Measurements from ENCODE around the gene CYP2C18.
A peak's percentile ranks its signal among the peaks of the same experiment; 100 is the strongest.
"Not testable (repeated sequence)": the region's sequence is repeated elsewhere in the genome, so short reads cannot be mapped to it uniquely, and the experiment has no call there.

The CYP2C18 gene

GRCh38 chr10:94683214-94684054, at the start of gene CYP2C18:
Gene CYP2C18, plus strand, starts transcription at chr10:94683729. Its CDS starts 91 bp downstream, at chr10:94683820.
- peak within 1 kb of the TSS in 2 of 21 experiments; percentile 16 to 21 for H3K27ac ChIP-seq
- H3K4me3 ChIP-seq, result peak within 1 kb of the TSS in 1 of 7 experiments; percentile 2

GRCh38 chr10:94638097-94638496, 45.4 kb upstream of the CYP2C18 start:
- H3K27ac ChIP-seq, H3K4me3 ChIP-seq: not testable (repeated sequence)

- no peak overlapping the region for H3K4me3 ChIP-seq
- no peak overlapping the region for H3K27ac ChIP-seq
These were observed 43.6 kb upstream of the CYP2C18 start for GRCh38 chr10:94639902-94640301.

GRCh38 chr10:94640562-94640961, 43.0 kb upstream of the CYP2C18 start:
- Histone ChIP-seq H3K4me3 (no peak overlapping the region), H3K27ac (no peak overlapping the region)

- no peak overlapping the region for H3K4me3 ChIP-seq
- H3K27ac ChIP-seq, result no peak overlapping the region
These were observed 42.0 kb upstream of the CYP2C18 start for GRCh38 chr10:94641480-94641879.

- H3K4me3 ChIP-seq, result no peak overlapping the region
- no peak overlapping the region for H3K27ac ChIP-seq
These were observed 39.2 kb upstream of the CYP2C18 start for GRCh38 chr10:94644352-94644751.

GRCh38 chr10:94645285-94645684, 38.2 kb upstream of the CYP2C18 start:
- H3K27ac ChIP-seq, result no peak overlapping the region
- H3K4me3 ChIP-seq, result no peak overlapping the region

- H3K27ac ChIP-seq, H3K4me3 ChIP-seq: not testable (repeated sequence)
These were observed 28.3 kb upstream of the CYP2C18 start for GRCh38 chr10:94655201-94655600.

- H3K4me3 ChIP-seq, H3K27ac ChIP-seq: not testable (repeated sequence)
These were observed 20.5 kb upstream of the CYP2C18 start for GRCh38 chr10:94663061-94663460.

- Histone ChIP-seq H3K27ac (no peak overlapping the region), H3K4me3 (no peak overlapping the region)
These were observed 17.0 kb upstream of the CYP2C18 start for GRCh38 chr10:94666391-94667102.

- H3K27ac ChIP-seq, result no peak overlapping the region
- no peak overlapping the region for H3K4me3 ChIP-seq
These were observed 9.8 kb upstream of the CYP2C18 start for GRCh38 chr10:94673614-94674321.

- H3K4me3 ChIP-seq, result no peak overlapping the region
- no peak overlapping the region for H3K27ac ChIP-seq
These were observed 7.0 kb upstream of the CYP2C18 start for GRCh38 chr10:94676496-94676895.

GRCh38 chr10:94677691-94678090, 5.8 kb upstream of the CYP2C18 start:
- no peak overlapping the region for H3K27ac ChIP-seq
- H3K4me3 ChIP-seq, result no peak overlapping the region

- Histone ChIP-seq H3K27ac (no peak overlapping the region), H3K4me3 (no peak overlapping the region)
These were observed 5.1 kb upstream of the CYP2C18 start for GRCh38 chr10:94678475-94678874.

GRCh38 chr10:94680544-94680943, 3.0 kb upstream of the CYP2C18 start:
- Histone ChIP-seq H3K27ac (no peak overlapping the region), H3K4me3 (no peak overlapping the region)

- H3K27ac ChIP-seq, H3K4me3 ChIP-seq: not testable (repeated sequence)
These were observed 893 bp upstream of the CYP2C18 start for GRCh38 chr10:94682636-94683035.

- H3K4me3 ChIP-seq, result no peak overlapping the region
- H3K27ac ChIP-seq, result no peak overlapping the region
These were observed 4.2 kb downstream of the CYP2C18 start for GRCh38 chr10:94687625-94688248.

GRCh38 chr10:94706089-94706488, 22.6 kb downstream of the CYP2C18 start:
- H3K27ac ChIP-seq, result no peak overlapping the region
- H3K4me3 ChIP-seq, result no peak overlapping the region

- Histone ChIP-seq H3K4me3 (no peak overlapping the region), H3K27ac (no peak overlapping the region)
These were observed 27.0 kb downstream of the CYP2C18 start for GRCh38 chr10:94710578-94710977.

- H3K27ac ChIP-seq, result no peak overlapping the region
These were observed 42.3 kb downstream of the CYP2C18 start for GRCh38 chr10:94725871-94726270.

More at GRCh38 chr10:94725871-94726270, 42.3 kb downstream of the CYP2C18 start:
- H3K4me3 ChIP-seq, result no peak overlapping the region
